ENCODE data around the gene PNMA6E.

The PNMA6E gene

GRCh38 chrX:153401133-153401764 lies at the start of gene PNMA6E:
TSS of gene PNMA6E (minus strand) at chrX:153401350. CDS start at chrX:153398849, 2,501 bp downstream.
- DNase-seq (ENCODE audit: low read depth): no peak

GRCh38 chrX:153450949-153451277 lies 49.8 kb upstream of the PNMA6E start:
- DNase-seq (ENCODE audit: low read depth): no peak

GRCh38 chrX:153450114-153450948 lies 49.2 kb upstream of the PNMA6E start:
- DNase-seq (ENCODE audit: low read depth): no peak

GRCh38 chrX:153449368-153450113 lies 48.4 kb upstream of the PNMA6E start:
- DNase-seq (ENCODE audit: low read depth): no peak

GRCh38 chrX:153448556-153449367 lies 47.6 kb upstream of the PNMA6E start:
- no peak for DNase-seq (ENCODE audit: low read depth)

GRCh38 chrX:153447581-153447960 lies 46.4 kb upstream of the PNMA6E start:
- DNase-seq (ENCODE audit: low read depth): no peak

- no peak for DNase-seq (ENCODE audit: low read depth)
Observed at GRCh38 chrX:153446950-153447580, 45.9 kb upstream of the PNMA6E start.

GRCh38 chrX:153446636-153446936 lies 45.4 kb upstream of the PNMA6E start:
- DNase-seq (ENCODE audit: low read depth): no peak

GRCh38 chrX:153445856-153446635 lies 44.9 kb upstream of the PNMA6E start, which contains the start of gene TREX2:
TSS of gene TREX2 (minus strand) at chrX:153446056. CDS start at chrX:153445430, 626 bp downstream.
- no peak for DNase-seq (ENCODE audit: low read depth)

- no peak for DNase-seq (ENCODE audit: low read depth)
Observed at GRCh38 chrX:153445106-153445855, 44.1 kb upstream of the PNMA6E start.

GRCh38 chrX:153444333-153445011 lies 43.3 kb upstream of the PNMA6E start:
- DNase-seq (ENCODE audit: low read depth): no peak

GRCh38 chrX:153443476-153444332 lies 42.6 kb upstream of the PNMA6E start:
- DNase-seq (ENCODE audit: low read depth): no peak

- no peak for DNase-seq (ENCODE audit: low read depth)
Observed at GRCh38 chrX:153442463-153442862, 41.3 kb upstream of the PNMA6E start.

GRCh38 chrX:153441981-153442380 lies 40.8 kb upstream of the PNMA6E start:
- no peak for DNase-seq (ENCODE audit: low read depth)

- no peak for DNase-seq (ENCODE audit: low read depth)
Observed at GRCh38 chrX:153441296-153441695, 40.1 kb upstream of the PNMA6E start.

- DNase-seq (ENCODE audit: low read depth): no peak
Observed at GRCh38 chrX:153440556-153441135, 39.5 kb upstream of the PNMA6E start.

GRCh38 chrX:153439977-153440376 lies 38.8 kb upstream of the PNMA6E start:
- no peak for DNase-seq (ENCODE audit: low read depth)

GRCh38 chrX:153438532-153438931 lies 37.4 kb upstream of the PNMA6E start:
- no peak for DNase-seq (ENCODE audit: low read depth)

Data from stromal cell of bone marrow (primary cell).